Measurements from ENCODE around the gene COA8. TPM values are rescaled to one million over a fixed set of nuclear protein-coding genes. Genes with fewer than 3 reads are reported as not detected.

COA8 gene
- total RNA-seq, 1 donor from 2014 or later = 48.3 TPM

DNA sequence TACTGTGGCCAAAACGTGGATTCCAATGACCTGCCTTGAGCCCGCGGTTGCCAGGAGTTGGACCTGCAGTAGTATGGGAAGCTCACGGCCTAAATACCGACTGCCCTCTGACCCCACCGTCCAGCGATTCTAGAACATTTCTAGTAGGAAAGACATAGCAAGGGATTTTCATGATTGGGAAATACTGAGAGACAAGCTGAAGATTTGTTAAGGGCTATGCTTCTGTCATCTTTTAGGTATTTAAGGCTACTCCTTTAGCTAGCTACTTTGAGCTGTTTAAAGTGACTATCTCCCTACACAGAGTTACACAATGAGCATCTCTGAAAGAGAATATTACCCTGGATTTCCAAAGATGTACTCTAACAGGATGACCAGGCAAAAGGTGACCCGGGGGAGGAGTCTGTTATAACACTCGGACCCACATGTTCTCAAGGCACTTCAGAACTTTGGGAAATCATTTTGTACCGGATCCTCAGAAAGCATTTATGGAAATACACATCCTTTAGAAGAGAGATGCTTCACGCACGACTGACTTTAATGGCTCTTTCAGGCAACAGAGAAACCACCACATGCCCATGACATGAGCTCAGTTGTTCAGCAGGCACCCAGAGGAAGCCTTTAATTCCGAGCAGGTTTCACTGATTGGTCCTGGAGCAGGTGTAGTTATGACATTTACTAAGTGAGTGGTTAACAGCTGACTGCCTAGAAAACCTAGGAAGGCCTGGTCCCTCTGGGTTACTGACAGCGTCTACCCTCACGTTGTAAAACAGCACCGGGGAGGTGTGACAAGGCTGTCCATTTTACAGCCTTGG is 4.5 kb upstream of the COA8 start:
- peak overlapping the region; percentile 99 for H3K27ac ChIP-seq (replicated peaks)
- no peak overlapping the region for H3K4me3 ChIP-seq
- intact Hi-C loops (cut with micrococcal nuclease) = no loop called here
- H3K36me3 ChIP-seq = peaks cover 27% of the 10 kb centered on the region
- TF ChIP-seq, protein P1, sequence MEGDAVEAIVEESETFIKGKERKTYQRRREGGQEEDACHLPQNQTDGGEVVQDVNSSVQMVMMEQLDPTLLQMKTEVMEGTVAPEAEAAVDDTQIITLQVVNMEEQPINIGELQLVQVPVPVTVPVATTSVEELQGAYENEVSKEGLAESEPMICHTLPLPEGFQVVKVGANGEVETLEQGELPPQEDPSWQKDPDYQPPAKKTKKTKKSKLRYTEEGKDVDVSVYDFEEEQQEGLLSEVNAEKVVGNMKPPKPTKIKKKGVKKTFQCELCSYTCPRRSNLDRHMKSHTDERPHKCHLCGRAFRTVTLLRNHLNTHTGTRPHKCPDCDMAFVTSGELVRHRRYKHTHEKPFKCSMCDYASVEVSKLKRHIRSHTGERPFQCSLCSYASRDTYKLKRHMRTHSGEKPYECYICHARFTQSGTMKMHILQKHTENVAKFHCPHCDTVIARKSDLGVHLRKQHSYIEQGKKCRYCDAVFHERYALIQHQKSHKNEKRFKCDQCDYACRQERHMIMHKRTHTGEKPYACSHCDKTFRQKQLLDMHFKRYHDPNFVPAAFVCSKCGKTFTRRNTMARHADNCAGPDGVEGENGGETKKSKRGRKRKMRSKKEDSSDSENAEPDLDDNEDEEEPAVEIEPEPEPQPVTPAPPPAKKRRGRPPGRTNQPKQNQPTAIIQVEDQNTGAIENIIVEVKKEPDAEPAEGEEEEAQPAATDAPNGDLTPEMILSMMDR (IDR thresholded peaks at IDR 0.05; ENCODE audit: borderline replicate concordance) = no peak
- peak; percentile 10 for DNase-seq
- H3K27me3 ChIP-seq (ENCODE audit: low read depth) = no peaks in the 10 kb centered on the region
- peaks cover 96% of the 10 kb centered on the region for H3K4me1 ChIP-seq
- no peaks in the 10 kb centered on the region for H3K9me3 ChIP-seq (replicated peaks)

DNA sequence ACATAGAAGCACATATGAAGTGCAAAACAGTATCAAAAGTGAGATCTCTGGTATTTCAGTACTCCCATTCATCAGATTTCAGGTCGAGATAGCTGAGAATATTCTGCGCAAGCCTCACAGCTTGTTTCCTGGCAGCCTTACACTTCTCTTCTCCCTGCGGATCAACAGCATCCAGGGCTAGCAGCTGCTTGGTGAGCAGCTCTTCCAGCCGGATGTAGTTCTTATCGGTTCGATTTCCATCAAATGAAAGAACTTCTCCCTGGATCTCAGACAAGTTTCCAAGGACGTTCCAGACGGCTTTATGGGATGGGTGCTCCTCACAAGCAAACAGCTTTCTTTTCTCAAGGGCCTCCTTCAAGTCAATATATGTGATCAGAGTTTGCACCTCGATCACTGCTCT is 3.0 kb upstream of the COA8 start:
- Histone ChIP-seq H3K4me3 (peak overlapping the region; percentile 6), H3K27me3 (ENCODE audit: low read depth) (no peaks in the 10 kb centered on the region), H3K36me3 (peaks cover 27% of the 10 kb centered on the region), H3K4me1 (peaks cover 97% of the 10 kb centered on the region), H3K27ac (replicated peaks) (peak overlapping the region; percentile 99), H3K9me3 (replicated peaks) (no peaks in the 10 kb centered on the region)
- intact Hi-C loops (cut with micrococcal nuclease) = no loop called here
- TF ChIP-seq, protein P1 (IDR thresholded peaks at IDR 0.05; ENCODE audit: borderline replicate concordance) = no peak
- no peak for DNase-seq

DNA sequence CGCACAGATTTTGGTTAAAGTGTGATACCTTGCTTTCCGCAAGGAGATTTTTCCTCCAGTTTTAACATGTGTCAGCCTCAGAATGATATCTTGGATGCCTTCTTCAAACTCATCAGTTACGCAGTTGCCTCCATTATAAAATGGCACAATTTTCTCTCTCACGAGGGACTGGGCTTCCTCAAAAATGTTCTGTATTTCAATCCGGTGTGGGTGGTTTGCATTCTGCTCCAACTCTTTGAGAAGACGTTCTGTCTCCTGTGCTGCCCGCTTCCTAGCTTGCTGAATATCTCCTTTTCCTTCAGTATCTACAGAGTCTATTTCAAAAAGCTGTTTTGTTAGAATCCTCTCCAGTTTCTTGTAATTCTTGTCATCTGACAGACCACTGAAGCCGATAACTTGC is 2.1 kb upstream of the COA8 start:
- peak overlapping the region; percentile 98 for H3K4me3 ChIP-seq
- intact Hi-C loops (cut with micrococcal nuclease) = no loop called here
- no peaks in the 10 kb centered on the region for H3K27me3 ChIP-seq (ENCODE audit: low read depth)
- peak overlapping the region; percentile 99 for H3K27ac ChIP-seq (replicated peaks)
- DNase-seq = no peak
- H3K9me3 ChIP-seq (replicated peaks) = no peaks in the 10 kb centered on the region
- peaks cover 27% of the 10 kb centered on the region for H3K36me3 ChIP-seq
- TF ChIP-seq, protein P1 (IDR thresholded peaks at IDR 0.05; ENCODE audit: borderline replicate concordance) = no peak
- H3K4me1 ChIP-seq = peaks cover 95% of the 10 kb centered on the region

DNA sequence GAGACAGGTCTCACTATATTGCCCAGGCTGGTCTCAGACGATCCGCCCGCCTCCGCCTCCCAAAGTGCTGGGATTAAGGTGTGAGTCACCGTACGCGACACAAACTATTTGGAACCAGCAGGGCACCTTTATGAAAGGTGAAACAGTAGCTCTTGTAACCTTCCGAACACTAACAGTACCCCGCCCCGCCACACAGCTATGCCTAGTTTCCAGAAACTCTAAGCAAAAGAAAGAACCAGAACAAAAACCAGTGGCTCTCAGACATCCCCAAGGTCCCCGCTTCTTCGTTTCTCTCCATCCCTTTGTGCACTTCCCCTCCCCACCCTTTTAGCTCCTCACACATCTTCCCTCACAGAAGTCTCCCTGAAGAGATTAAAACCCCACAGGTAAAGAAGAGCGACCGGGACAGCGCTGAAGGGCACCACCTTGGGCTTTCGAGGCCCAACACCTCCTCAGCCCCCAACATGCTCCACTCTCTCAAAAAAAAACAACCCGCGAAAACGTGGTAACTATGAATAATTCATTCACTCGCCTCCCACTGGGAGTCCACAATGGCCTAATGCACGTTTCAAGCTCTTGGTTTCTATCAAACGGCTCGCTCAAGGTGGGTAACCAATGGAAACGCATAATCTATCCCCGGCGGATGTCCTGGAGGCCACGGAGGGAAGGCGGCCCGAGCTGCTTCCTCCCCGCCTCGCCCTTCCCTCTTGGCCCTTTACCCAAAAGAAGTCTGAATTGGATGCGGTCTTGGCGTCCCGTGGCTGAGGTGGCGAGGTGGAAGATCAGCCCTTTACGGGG is 1.2 kb upstream of the COA8 start:
- H3K4me1 ChIP-seq = peaks cover 93% of the 10 kb centered on the region
- peak overlapping the region; percentile 98 for H3K4me3 ChIP-seq
- no peaks in the 10 kb centered on the region for H3K27me3 ChIP-seq (ENCODE audit: low read depth)
- DNase-seq = peak; percentile 46
- no peaks in the 10 kb centered on the region for H3K9me3 ChIP-seq (replicated peaks)
- TF ChIP-seq, protein P1 (IDR thresholded peaks at IDR 0.05; ENCODE audit: borderline replicate concordance) = no peak
- H3K27ac ChIP-seq (replicated peaks) = peak overlapping the region; percentile 99
- intact Hi-C loops (cut with micrococcal nuclease) = no loop called here
- peaks cover 27% of the 10 kb centered on the region for H3K36me3 ChIP-seq

DNA sequence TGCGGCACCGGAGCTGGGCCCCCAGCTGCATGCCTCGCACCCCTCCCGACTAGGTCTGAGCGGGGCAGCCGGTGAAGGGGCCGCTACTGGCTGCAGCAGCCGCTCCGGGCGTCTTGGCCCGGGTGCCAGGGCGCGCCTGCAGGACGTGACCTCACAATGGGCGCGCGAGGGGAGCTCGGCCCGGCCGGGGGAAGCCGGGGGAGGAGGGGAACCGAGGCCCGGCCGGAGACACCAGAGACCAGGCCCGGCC is 656 bp upstream of the COA8 start:
- peak overlapping the region; percentile 98 for H3K4me3 ChIP-seq
- peak overlapping the region; percentile 99 for H3K27ac ChIP-seq (replicated peaks)
- no peaks in the 10 kb centered on the region for H3K9me3 ChIP-seq (replicated peaks)
- peaks cover 27% of the 10 kb centered on the region for H3K36me3 ChIP-seq
- H3K27me3 ChIP-seq (ENCODE audit: low read depth) = no peaks in the 10 kb centered on the region
- intact Hi-C loops (cut with micrococcal nuclease) = no loop called here
- TF ChIP-seq, protein P1 (IDR thresholded peaks at IDR 0.05; ENCODE audit: borderline replicate concordance) = no peak
- H3K4me1 ChIP-seq = peaks cover 91% of the 10 kb centered on the region
- DNase-seq = peak; percentile 58

All from left ventricle myocardium inferior (tissue), 1 donor.